Measurements from ENCODE around the gene ACOXL.

Gene ACOXL

DNA sequence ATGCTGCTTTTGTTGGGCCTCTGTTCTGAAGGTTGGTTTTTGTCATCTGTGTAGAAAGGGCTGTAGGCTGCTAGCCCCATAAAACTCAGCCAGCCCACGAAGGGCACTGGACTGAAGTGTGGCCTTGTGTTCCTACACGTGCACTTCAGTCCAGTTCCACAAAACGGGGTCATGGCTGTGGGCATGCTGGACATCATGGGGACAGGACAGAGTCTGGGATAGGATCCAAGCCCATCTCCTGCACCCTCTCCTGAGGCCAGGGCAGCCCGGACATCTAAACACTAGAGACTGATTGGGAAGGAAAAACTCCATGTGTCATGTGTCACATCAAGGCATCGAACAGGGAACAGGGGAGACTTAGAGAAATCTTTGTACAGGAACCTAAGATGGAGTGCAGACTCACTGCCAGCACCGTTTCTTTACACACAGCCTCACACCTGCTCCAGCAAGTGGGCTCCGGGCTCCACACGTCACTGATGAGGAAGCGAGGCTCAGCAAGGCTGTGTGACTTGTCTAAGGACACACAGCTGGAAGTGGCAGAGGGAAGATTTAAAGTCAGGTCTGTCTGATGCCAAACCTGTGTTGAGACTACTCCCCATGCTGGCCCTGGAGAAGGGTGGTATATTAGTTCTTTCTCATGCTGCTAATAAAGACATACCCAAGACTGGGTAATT is 313.5 kb downstream of the ACOXL start:
- no peak for DNase-seq

DNA sequence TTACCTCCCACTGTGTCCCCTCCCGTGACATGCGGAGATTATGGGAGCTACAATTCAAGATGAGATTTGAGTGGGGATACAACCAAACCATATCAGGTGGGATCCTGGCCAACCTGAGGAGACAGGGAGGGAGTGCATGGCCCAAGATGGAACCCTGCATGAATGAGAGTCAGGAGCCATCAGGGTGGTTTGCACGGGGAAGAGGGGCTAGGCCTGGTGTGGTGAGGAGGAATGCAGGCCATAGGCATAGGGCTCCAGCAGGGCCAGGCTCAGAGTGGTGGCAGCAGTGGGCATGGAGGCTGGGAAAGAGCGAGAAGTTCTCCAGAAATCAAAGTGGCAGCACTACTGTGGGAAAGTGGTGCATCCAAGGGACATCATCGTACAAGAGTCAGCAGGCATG is 314.3 kb downstream of the ACOXL start:
- no peak for DNase-seq

DNA sequence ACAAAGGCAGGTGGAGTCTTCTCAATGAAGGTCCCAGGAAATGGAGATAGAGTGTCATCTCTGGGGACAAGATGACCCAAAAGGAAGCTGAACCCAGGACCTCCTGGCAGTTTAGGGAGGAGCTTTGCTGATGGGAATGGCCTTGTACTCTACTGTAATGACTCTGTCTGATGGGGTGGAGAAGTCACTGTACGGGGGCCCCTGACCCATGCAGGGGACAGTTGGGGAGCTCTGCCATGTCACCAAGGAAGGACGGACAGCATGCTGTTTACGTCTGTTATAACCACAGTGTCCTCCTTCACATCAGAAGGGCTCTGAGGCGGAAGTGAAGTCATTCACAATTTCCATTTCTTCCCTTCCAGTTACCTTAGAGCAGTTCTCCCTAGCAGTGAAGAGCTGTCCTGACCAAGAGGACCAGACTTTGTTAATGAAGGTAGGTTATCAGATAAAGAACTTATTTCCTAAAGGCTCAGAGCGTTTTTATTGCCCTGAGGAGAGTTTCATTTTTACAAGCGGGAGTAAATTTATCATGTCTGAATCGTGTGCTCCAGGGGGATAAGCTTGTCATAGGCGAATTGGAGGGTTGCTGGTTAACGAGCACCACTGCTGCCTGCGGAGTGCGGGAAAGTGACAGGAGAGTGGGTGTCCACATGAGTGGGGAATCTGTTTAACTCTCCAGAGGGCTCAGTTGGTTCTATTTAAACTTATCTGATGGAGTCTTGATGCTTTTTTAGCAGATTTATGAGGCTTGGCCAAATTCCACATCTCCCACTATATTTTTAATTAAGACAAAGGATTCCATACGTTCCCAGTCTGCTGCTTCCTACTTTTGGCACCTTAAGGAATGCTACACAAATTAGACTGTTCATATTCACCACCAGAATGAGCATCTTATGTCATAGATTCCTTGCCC is 316.7 kb downstream of the ACOXL start:
- DNase-seq = no peak

DNA sequence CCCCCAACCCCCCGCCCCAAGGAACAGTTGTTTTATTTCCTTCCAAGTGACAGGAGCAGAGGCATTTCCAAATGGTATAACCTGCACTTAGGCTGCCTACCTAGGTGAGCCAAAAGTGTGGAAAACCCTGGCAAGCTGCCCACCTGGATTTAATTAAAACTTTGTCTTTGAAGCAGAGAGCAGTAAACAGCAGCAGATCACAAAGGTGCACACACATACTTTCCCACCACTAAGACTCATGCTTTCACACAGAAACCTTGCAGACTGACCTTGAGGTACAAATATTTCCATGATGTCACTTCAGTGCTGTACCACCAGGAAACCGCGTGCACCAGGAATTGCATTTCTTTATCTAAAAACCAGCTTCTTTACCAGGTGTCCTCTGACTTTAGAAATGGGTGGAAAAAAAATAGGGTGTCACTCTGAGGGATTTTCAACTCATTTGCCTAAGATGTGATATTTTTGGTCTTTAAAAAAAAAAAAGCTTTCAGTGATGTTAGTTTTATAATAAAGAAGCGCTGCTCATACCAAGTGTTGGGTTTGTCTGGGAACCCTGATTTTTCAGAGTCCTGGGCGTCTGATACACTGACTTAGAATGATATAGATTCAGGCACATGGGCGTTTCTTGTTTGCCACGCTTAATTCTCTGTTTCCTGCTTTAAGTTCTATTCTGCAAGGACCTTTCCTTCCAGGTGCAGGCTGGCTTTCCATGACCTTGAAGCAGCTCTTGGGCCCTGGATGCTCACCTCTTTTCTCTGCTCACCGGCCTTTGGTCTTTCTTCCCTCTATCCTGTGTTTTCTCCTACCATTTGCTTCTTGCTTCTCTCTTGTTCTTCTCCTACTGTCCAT is 317.6 kb downstream of the ACOXL start:
- no peak for DNase-seq

DNA sequence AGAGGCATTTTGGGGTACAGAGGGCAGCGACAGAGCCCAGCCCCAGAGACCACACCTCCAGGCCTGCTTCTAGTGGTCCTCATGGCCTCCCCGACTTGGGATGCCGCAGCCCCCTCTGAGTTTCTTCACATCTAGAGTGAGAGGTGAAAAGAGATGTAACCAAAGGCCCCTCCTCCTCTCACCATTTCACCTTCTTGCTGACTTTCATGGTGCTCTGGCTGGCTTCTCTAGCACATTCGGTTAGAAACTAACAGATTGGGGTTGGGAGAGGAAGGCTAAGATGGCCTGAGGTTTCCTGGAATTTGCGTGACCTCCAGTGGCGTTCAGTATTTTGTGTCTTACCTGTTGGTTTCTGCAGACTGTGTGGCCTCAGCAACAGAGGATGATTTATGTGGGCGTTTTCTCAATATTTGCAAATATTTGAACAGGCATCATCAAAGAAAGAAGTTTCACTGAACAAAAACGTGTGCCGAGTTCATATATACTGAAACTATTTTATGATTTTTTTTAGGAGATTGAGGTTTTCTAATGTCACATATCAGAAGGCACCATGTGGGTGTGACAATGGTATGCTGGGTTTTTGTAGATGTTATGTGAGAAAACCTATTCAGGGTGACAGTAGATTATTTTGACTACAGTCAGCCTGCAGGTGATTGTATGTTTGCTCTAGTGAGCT is 318.5 kb downstream of the ACOXL start:
- DNase-seq = no peak

DNA sequence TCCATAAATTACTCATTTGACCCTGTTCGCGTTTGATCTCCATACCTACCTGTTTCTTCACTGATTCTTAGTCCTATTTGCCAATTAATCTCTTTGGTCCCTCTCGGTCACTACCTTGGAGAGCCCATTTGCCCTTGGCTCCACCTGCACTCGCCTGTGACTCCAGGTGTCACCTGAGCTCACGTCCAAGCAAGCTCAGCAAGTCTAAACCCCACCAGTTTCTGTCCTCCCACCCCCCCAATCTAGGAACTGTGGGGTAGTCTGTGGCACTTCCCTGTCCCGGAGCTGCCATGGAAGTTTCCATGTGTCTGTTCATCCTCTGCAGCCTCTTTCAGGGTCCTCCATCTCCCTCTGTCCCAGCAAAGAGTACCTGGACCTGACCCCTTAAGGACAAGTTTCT is 320.2 kb downstream of the ACOXL start:
- no peak for DNase-seq

DNA sequence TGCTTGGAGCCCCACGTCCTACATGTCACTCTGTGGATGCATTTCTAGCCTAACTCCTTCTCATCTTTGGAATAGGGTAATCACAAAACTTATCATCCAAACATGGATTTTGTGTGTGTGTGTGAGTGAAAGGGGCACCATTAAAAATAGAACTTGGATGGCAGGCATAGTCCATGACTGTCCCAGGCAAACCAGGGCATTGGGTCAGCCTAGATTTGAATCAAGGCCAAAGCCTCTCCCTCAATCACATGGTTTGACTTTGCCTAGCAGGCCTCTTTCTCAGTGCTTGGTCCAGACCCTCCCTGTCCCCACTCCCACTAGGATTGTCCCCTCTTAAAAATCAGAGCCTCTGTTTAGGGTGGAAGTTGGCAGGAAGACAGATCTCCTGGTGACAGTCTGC is 320.9 kb downstream of the ACOXL start:
- DNase-seq = no peak

DNA sequence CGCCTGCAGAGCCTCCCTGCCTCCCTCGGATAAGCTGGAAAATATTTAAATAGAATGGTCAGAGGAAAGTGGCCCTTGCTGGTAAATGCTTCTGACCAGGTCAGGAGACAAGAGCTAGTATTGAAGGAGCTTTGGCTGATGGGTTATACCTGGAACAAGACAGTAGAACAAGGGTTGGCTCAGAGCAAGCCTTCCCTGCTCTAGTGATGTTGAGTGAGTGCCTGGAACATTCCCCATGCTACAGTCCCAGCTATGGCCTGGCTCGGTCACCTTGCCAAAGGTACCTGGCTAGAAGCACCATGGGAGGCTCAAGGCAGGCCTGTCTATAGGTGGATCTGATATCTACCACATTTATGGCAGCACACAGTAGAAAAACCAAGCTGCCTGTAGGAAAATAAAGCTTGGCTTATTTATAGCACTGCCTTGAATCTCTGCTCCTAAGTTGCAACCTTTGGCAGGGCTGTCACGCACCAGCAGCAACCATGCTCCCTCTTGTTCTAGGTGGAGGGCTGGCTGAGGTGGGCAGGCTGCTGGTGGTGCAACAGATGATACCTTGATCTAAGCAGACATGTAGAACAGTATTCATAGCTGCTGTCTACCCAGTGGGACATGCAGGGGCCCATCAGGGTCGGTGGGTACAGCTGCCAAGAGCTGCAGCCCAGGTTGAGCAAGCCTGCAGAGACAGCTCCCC is 321.6 kb downstream of the ACOXL start:
- no peak for DNase-seq

DNA sequence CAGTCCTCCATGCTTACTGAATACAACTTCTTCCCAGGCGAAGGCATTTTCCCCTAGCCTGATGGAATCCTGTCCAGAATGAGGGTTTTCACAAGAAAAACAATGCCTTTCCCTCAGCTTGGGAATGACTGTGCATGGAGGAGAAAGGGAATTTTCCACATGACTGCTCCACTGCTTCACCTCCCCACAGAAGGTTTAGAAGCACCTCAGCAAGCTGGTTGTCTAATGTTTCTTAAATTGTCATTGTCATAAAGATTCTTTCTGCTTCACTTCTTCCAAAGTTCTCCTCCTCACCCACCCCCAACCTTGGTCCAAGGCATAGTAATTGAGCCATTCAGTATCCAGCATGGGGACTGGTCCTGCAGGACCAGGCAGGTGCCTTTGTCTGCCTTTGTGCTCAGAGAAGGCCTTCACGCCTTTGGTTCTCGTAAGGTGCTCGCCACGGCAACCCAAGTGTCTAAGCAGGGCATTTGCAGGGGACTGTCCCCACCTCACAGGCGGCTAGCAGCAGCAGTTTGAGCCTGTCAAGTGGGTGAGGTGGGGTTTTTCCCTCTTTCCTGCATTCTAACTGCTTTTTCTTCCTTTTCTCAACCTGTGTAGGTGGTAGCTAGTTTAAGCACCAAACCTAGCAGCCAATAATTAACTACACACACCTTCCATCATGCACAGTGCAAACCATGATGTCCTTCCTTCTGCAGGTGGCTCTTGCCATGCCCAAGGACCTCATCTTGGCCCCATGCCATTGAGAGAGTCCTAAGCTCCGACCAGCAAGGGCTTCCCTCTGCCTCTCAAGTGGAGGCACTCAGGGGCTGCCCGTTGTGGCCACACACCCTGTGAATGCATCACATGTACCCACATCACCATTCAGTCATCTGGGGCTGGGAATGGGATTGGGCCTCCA is 322.7 kb downstream of the ACOXL start:
- no peak for DNase-seq

DNA sequence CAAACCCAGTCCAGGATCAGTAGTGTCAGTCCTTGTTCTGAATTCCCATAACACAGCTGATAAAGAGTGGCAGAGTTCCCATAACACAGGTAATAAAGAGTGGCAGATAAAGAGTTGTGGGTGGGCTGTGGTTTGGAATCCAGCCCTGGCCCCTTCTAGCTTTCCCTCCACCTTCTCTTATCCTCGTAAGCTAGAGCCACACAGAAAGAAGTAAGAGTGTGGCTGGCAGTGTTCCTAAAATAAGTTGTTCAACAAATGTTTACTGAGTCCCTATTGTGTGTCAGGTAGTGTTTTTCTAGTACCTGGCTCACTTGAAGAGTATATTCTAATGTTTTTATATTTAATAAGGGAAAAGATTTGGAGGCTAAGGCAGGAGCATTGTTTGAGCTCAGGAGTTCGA is 323.4 kb downstream of the ACOXL start:
- DNase-seq = no peak

DNA sequence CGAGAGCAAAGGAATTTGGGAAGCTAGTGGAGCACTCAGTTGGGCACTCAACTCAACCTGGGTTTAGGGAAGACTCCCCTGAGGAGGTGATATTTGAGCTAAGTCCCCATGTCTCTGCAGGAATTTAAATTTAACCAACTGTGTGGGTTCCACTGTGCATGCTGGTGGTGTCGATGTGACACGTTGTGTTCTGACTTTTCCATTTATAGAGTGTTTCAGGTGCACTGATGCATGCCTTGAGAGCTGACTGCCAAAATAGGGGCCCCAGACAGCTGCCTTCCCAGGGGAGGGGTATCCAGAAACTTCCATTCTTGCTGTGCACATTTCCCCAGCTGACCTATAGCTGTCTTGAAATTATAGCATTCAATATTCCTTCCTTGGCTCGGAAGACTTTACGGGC is 324.7 kb downstream of the ACOXL start:
- DNase-seq = no peak

DNA sequence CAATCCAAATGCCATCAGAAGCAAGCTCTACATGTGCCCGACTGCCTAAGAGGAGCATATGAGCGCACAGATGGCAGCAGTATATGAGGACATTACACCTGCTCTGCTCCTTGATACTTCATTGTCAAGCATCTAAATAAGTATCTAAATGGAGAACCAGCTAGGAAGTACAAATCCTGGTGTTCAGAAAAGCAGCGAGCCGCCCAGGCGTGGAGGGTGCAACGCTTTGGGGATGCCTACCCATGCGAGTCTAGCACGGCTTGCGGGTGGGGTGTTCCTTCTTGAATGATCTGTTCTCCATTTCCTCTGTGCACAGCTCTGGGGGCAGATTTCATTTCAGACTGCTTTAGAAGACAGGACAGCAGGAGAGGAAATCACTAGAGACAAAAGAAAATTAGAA is 325.3 kb downstream of the ACOXL start:
- no peak for DNase-seq

DNA sequence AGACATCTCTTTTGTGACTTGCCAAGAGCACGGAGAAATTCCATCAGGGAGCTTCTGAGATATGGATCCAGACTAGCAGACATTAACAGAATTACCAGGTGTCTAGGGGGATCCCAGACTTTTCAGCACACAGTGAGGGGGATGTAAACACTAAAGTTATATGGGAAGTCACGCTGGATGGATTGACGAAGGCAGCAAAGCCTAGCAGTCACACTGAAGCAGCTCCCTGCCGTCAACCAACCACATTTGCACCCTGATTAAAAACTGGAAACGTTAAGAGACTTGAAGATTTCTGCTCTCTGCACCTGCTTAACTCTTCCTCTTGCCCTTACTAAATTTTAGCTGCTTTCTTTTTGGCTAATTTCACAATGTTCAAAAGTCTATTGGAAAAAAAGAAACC is 325.9 kb downstream of the ACOXL start:
- no peak for DNase-seq

DNA sequence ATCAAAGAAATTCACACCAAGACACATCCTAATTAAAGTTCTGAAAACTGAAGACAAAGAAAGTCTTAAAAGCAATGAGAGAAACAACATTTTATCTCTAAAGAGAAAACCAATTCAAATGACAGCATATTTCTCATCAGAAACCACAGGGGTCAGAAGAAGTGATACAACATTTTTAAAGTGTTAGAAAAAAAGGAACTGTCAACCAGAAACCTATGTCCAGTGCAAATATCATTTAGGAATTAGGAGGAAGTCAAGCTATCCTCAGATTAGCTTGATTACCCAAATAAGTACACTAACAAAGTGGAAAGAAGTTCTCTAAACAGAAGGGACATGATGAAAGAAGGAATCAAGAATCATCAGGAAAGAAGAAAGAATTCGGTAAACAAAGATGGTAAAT is 328.8 kb downstream of the ACOXL start:
- no peak for DNase-seq

DNA sequence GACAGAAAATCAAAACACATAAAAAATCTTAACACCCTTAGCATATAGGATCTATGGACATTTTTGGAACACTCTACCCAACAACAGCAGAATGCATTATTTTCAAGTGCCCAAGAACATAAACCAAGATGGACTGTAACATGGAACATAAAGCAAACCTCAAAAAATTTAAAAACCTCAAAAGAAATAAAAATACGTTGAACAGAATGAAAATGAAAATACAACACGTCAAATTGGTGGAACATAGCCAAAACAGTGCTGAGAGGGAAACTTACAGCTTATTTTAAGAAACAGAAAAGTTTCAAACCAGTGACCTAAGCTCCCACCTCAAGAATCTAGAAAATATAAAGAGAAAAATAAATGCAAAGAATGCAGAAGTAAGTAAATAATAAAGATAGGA is 330.0 kb downstream of the ACOXL start:
- DNase-seq = no peak

DNA sequence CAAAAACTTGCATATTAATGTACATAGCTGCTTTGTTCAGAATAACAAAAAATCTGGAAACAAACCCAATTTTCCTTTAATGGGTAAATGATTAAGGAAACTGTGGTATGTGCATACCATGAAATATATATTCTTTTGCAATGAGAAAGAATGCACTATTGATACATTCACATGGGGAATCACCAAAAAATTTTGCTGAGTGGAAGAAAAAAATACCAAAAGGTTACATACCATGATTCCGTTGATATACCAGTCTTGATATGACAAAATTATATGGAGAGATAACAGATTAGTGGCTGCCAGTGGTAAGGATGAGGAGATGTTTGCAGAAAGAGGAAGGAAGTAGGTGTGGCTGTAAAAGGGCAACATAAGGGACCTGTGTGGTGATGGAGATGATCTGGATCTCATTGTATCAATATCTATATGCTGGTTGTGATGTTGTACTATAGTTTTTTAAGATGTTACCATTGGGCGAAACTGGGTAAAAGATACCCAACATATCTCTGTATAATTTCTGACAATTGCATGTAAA is 333.8 kb downstream of the ACOXL start:
- no peak for DNase-seq

DNA sequence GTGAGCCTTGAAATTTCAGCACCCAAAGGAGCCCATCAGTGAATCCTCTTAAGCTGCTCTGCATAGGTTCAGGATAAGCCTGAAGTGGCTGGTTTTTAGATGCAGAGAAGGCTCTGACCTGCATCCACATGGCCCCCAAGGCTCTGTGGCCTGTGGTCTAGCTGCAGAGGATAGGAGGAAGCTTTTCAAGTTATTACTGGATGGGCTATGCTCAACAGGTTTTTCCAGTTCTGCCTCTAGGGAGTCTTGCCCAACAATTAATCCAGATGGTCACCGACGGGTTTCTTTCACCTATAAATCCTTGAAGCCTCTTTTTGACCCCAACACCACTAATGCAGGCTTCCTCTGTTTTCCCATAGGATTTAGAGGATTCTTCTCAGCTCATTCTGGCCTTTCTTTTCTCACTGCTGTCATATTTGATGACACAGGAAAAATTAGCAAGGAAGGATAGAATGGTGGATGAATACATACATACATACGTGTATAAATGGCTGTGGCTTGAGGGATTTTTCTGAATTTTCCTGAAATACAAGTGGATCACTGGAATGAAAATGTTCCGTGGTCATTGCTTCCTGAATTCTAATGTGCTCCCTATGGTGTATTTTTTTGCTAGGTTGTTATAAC is 336.2 kb downstream of the ACOXL start:
- no peak for DNase-seq

DNA sequence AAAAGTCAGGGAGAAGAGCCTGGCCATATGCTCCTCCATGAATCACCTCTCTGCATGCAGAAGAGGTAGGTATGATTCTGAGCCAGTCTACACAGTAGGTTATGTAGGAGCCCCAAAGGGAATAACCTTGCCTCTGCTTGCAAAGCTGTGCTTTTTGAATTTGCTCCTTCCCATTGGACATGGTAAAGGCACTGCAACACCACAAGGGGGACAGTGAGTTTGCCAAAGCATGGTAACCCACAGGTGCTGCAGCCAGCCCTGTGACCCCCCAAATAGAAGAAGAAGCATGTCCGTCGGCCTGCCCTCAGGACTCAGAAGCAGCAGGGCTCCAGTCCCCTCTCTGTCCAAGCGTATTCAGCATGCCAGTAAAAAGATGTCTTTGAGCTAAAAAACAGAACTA is 337.3 kb downstream of the ACOXL start:
- no peak for DNase-seq

DNA sequence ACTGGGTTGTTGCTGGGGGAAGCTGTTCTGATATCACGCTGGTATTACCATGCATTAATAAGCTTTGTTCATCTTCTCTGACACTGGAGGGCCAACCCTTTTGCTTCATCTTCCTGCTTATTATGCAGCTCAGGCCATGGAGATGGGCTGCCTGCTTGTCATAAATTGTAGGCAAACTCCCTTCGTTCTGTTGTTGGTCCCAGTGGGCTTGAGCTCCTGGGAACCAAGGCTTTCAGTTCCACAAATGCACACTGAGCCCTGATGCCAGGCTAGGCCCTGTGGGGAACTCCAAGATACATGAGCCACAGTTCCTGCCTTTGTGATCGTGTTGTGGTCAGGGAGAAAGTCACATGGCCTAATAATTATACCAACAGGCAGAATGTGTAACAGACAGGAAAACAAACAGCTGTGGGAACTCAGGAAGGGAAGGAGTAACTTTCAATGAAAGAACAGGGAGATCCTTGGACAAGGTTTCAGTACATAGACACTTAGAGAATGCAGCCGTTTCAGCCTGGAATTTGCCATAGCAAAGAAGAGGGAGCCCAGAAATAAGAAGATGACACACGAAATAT is 339.3 kb downstream of the ACOXL start:
- DNase-seq = no peak

DNA sequence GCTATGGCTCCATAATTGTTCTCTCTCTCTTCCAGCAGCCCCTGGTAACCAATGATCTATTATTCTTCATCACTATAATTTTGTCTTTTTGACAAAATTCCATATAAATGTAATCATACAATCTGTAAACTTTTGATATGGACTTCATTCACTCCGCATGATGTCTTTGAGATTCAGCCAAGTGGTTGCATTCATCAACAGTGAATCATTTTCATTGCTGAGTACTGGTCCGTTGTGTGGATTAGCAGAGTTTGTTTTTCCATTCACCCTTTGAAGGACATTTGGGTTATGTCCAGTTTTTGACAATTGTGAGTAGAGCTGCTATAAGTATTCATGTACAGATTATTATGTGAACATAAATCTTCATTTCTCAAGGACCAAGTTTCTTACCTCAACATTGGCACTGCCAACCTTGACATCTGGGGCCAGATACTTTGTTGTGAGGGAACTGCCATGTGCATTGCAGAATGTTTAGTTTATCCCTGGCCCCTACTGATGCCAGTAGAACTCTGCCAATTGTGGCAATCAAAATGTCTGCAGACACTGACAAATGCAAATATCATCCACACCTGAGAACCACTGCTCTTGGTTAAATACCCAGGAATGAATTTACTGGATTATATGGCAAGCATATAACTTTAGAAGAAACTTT is 340.0 kb downstream of the ACOXL start:
- no peak for DNase-seq
